Measurements from ENCODE around the gene DEFB124.

- TF ChIP-seq EZH2 (IDR thresholded peaks at IDR 0.05; ENCODE audit: low read length) = no peak
- TF ChIP-seq, protein P1, sequence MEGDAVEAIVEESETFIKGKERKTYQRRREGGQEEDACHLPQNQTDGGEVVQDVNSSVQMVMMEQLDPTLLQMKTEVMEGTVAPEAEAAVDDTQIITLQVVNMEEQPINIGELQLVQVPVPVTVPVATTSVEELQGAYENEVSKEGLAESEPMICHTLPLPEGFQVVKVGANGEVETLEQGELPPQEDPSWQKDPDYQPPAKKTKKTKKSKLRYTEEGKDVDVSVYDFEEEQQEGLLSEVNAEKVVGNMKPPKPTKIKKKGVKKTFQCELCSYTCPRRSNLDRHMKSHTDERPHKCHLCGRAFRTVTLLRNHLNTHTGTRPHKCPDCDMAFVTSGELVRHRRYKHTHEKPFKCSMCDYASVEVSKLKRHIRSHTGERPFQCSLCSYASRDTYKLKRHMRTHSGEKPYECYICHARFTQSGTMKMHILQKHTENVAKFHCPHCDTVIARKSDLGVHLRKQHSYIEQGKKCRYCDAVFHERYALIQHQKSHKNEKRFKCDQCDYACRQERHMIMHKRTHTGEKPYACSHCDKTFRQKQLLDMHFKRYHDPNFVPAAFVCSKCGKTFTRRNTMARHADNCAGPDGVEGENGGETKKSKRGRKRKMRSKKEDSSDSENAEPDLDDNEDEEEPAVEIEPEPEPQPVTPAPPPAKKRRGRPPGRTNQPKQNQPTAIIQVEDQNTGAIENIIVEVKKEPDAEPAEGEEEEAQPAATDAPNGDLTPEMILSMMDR (optimal IDR thresholded peaks at IDR 0.05 in 1 of 3, IDR thresholded peaks at IDR 0.05 in 1 of 3, conservative IDR thresholded peaks at IDR 0.05 in 1 of 3; ENCODE audit: extremely low read depth in 1 of 3, insufficient read depth in 2 of 3, low read length in 3 of 3) = no peak
These were observed 59.3 kb downstream of the DEFB124 start for GRCh38 chr20:31415653-31416052.
